GM21447 (cell line): ENCODE data around the gene VLDLR.

Source experiments
- ATAC-seq: cut with Tn5 transposase; IDR thresholded peaks from one replicate; pipeline ENCODE4 v1.9.1; 2021; ENCODE audit not compliant: unreplicated experiment

The VLDLR gene

GRCh38 chr9:2621722-2622460 lies at the start of gene VLDLR:
Gene VLDLR (plus strand): TSS chr9:2621787. CDS start chr9:2622190, 403 bp downstream.
- ATAC-seq, result peak; percentile 40

GRCh38 chr9:2574203-2574602 lies 47.4 kb upstream of the VLDLR start:
- ATAC-seq, result no peak

- no peak for ATAC-seq
Measured at GRCh38 chr9:2576631-2577030, 45.0 kb upstream of the VLDLR start.

- no peak for ATAC-seq
Measured at GRCh38 chr9:2583308-2584013, 38.1 kb upstream of the VLDLR start.

- no peak for ATAC-seq
Measured at GRCh38 chr9:2591967-2592366, 29.6 kb upstream of the VLDLR start.

- no peak for ATAC-seq
Measured at GRCh38 chr9:2593744-2594143, 27.8 kb upstream of the VLDLR start.

- ATAC-seq, result no peak
Measured at GRCh38 chr9:2595973-2596372, 25.6 kb upstream of the VLDLR start.

GRCh38 chr9:2597483-2597882 lies 24.1 kb upstream of the VLDLR start:
- ATAC-seq, result no peak

GRCh38 chr9:2599896-2600295 lies 21.7 kb upstream of the VLDLR start:
- no peak for ATAC-seq

- no peak for ATAC-seq
Measured at GRCh38 chr9:2600307-2600706, 21.3 kb upstream of the VLDLR start.

GRCh38 chr9:2601785-2602378 lies 19.7 kb upstream of the VLDLR start:
- ATAC-seq, result no peak

- no peak for ATAC-seq
Measured at GRCh38 chr9:2602704-2603116, 18.9 kb upstream of the VLDLR start.

GRCh38 chr9:2603621-2604020 lies 18.0 kb upstream of the VLDLR start:
- no peak for ATAC-seq

GRCh38 chr9:2605246-2605645 lies 16.3 kb upstream of the VLDLR start:
- no peak for ATAC-seq

- no peak for ATAC-seq
Measured at GRCh38 chr9:2608276-2608675, 13.3 kb upstream of the VLDLR start.

GRCh38 chr9:2610985-2611384 lies 10.6 kb upstream of the VLDLR start:
- ATAC-seq, result no peak

- no peak for ATAC-seq
Measured at GRCh38 chr9:2611961-2612360, 9.6 kb upstream of the VLDLR start.

GRCh38 chr9:2613730-2614271 lies 7.8 kb upstream of the VLDLR start:
- ATAC-seq, result no peak

- no peak for ATAC-seq
Measured at GRCh38 chr9:2615497-2615896, 6.1 kb upstream of the VLDLR start.

GRCh38 chr9:2616692-2617377 lies 4.8 kb upstream of the VLDLR start:
- ATAC-seq, result no peak

GRCh38 chr9:2618289-2618688 lies 3.3 kb upstream of the VLDLR start:
- no peak for ATAC-seq
